AG04449 (cell line): ENCODE data around the gene DAG1.

Source experiments
- CTCF ChIA-PET: fragments of 350-600 bp; formaldehyde crosslinking; extraction: SDS; loops from one replicate; lab custom pipeline; 2021; ENCODE audit warnings: antibody characterized with exemption; lab: Yijun Ruan, JAX
- POLR2A ChIA-PET: fragments of 400-600, 350-600 bp; formaldehyde crosslinking; extraction: SDS; loops from one replicate; lab custom pipeline; 2020; ENCODE audit warnings: antibody characterized with exemption, inconsistent platforms; lab: Yijun Ruan, JAX
- DNase-seq: peaks from one replicate; pipeline ENCODE4 v3.0.0-alpha.2; 2010; ENCODE audit warnings: low read depth, low spot score
- H3K4me3 ChIP-seq: 2 replicates; pipeline ENCODE4 v1.5.1; 2011; ENCODE audit warnings: low read depth, mild to moderate bottlenecking, control low read depth, low read length
- CTCF ChIP-seq: IDR thresholded peaks from one replicate; pipeline ENCODE4 v1.5.1; 2011; ENCODE audit warnings: mild to moderate bottlenecking, moderate library complexity, low read length, control low read depth, inconsistent platforms; ENCODE audit not compliant: insufficient read depth; ENCODE audit errors: missing control alignments

DAG1 gene

GRCh38 chr3:49513494-49514124 is 43.5 kb downstream of the DAG1 start:
- POLR2A ChIA-PET, result no interaction called here
- CTCF ChIA-PET, result interaction anchor here (0.9 to 2.2 kb wide), 4 partner anchors 23 to 367 kb away, joined by 3 to 14 read pairs (median 5); no protein-coding TSS in a partner anchor
- DNase-seq, result no peak
- no peak for TF ChIP-seq CTCF
- H3K4me3 ChIP-seq, result no peak overlapping the region

- ChIA-PET CTCF (interaction anchor here (0.6 to 14.7 kb wide), 3 partner anchors 20 to 280 kb away, joined by 3 to 161 read pairs (median 3); no protein-coding TSS in a partner anchor), POLR2A (no interaction called here)
- no peak for DNase-seq
- no peak for TF ChIP-seq CTCF
- H3K4me3 ChIP-seq, result no peak overlapping the region
These were observed 47.9 kb downstream of the DAG1 start for GRCh38 chr3:49518016-49518415.

- ChIA-PET POLR2A (no interaction called here), CTCF (interaction anchor here (0.6 to 14.7 kb wide), 3 partner anchors 20 to 280 kb away, joined by 3 to 161 read pairs (median 3); no protein-coding TSS in a partner anchor)
- H3K4me3 ChIP-seq, result no peak overlapping the region
- no peak for DNase-seq
- TF ChIP-seq CTCF, result no peak
These were observed 48.4 kb downstream of the DAG1 start for GRCh38 chr3:49518441-49518840.

GRCh38 chr3:49519296-49519695 is 49.2 kb downstream of the DAG1 start:
- CTCF ChIA-PET, result interaction anchor here (1.6 to 14.7 kb wide), 2 partner anchors 19 to 153 kb away, joined by 8 to 161 read pairs; no protein-coding TSS in a partner anchor
- TF ChIP-seq CTCF, result no peak
- no peak for DNase-seq
- H3K4me3 ChIP-seq, result no peak overlapping the region
- POLR2A ChIA-PET, result no interaction called here

- DNase-seq, result no peak
These were observed 49.9 kb downstream of the DAG1 start for GRCh38 chr3:49519916-49520385.

More at GRCh38 chr3:49519916-49520385, 49.9 kb downstream of the DAG1 start:
- ChIA-PET CTCF (interaction anchor here (1.6 to 14.7 kb wide), 3 partner anchors 11 to 152 kb away, joined by 3 to 161 read pairs (median 8); no protein-coding TSS in a partner anchor), POLR2A (no interaction called here)
- TF ChIP-seq CTCF, result no peak
- H3K4me3 ChIP-seq, result no peak overlapping the region
